ENCODE results near the gene PLCB3.
A peak's percentile ranks its signal among the peaks of the same experiment; 100 is the strongest.

The PLCB3 gene

GRCh38 chr11:64268025-64268892, 16.9 kb downstream of the PLCB3 start:
- DNase-seq (ENCODE audit: low read depth) = peak; percentile 83
- TF ChIP-seq CTCF (IDR thresholded peaks at IDR 0.05; ENCODE audit: low read length, missing control alignments) = no peak
- H3K4me3 ChIP-seq (replicated peaks; ENCODE audit: low read depth, low read length) = peak overlapping the region; percentile 67

- no peak for TF ChIP-seq CTCF (IDR thresholded peaks at IDR 0.05; ENCODE audit: low read length, missing control alignments)
- DNase-seq (ENCODE audit: low read depth) = no peak
- H3K4me3 ChIP-seq (replicated peaks; ENCODE audit: low read depth, low read length) = peak overlapping the region; percentile 67
Observed at GRCh38 chr11:64268893-64269539, 17.7 kb downstream of the PLCB3 start.

- peak; percentile 100 for DNase-seq (ENCODE audit: low read depth)
- TF ChIP-seq CTCF (IDR thresholded peaks at IDR 0.05; ENCODE audit: low read length, missing control alignments) = no peak
- peak overlapping the region; percentile 84 for H3K4me3 ChIP-seq (replicated peaks; ENCODE audit: low read depth, low read length)
Observed at GRCh38 chr11:64269540-64270220, 18.4 kb downstream of the PLCB3 start.

DNA sequence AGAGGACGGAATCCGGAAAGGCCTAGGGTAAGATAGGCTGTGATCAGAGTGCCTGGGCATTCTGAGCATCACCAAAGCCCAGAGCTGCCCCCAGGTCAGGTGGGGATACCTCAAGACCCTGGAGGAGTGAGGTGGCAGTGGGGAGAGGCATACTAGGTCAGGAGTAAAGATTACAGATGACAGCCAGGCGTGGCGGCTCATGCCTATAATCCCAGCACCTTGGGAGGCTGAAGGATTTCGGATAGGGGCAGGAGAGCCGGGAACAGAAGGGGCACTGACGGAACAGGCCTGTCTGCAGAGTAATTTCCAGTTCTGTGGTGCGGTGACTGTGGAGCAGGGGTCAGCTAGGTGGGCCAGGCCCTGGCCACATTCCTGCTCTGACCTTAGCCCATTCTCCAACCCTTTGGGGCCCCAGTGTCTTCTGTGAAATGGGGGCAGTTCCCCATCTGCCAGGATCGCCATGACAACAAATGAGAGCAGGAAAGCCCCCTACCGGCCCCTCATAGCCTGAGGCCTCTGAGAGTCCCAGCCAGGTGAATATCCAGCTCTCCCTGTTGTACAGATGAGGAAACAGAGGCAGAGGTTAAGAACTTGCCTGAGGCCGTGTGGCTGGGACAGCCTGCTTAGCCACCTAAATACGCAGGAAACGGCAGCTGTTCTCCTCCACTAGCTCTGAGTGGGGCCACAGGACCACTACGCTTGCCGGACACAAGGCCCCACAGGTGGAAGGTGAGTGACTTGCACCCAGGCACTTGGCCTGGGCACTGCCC, 23.9 kb downstream of the PLCB3 start:
- DNase-seq (ENCODE audit: low read depth) = no peak
- H3K4me3 ChIP-seq (replicated peaks; ENCODE audit: low read depth, low read length) = no peak overlapping the region
- no peak for TF ChIP-seq CTCF (IDR thresholded peaks at IDR 0.05; ENCODE audit: low read length, missing control alignments)

DNA sequence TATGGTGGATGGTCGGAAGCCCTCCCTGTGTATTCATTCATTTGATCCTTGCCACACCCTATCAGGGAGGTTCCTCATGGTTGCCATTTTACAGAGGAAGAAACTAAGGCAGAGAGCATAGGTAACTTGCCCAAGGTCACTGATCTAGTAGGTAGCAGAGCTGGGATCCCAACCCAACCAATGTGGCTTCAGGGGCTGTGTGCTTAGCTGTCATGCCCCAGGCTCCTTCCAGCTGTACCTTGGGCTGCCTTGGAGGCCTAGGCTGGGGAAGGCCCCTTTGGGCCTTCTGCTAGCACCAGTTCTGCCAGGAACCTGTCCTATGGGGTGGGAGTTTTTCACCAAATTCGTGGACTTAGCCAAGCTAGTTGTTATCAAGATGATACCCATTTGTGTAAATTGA, 24.5 kb downstream of the PLCB3 start:
- no peak for DNase-seq (ENCODE audit: low read depth)
- no peak overlapping the region for H3K4me3 ChIP-seq (replicated peaks; ENCODE audit: low read depth, low read length)
- no peak for TF ChIP-seq CTCF (IDR thresholded peaks at IDR 0.05; ENCODE audit: low read length, missing control alignments)

DNA sequence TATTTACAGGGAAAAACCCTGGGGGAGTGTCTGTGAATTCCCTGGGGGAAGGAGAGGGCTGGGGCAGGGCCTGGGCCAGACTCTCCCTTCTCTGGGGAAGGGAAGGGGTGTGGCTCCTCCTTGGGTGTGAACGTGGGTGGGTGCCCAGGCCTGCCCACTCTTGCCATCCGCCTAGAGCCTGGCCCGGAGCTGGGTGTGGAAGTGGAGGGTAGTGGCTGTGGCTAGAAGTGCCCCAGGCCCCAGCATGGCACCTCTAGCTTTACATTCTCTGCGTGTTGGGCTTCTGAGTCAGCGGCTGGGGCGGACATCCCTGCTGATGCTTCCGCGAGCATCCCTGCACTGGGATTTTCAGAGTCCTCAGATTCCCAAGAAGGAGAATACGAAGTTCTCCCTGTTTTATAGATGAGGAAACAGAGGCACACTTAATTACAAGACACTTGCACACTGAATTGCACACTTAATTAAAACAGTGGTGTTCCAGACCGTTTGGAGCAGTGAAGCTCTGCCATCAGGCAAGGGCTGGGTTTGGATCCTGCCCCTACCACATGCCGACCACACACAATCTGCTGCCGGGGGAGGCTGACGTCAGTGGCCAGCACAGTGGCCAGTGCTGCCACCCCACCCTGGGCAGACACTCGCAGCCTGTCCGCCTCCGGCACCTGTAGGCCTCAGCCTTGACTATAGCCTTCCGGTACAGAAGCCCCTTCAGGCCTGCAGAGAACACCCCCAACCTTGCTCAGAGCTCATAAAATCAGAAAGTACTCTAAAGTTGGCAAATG, 25.5 kb downstream of the PLCB3 start:
- no peak for DNase-seq (ENCODE audit: low read depth)
- H3K4me3 ChIP-seq (replicated peaks; ENCODE audit: low read depth, low read length) = no peak overlapping the region
- TF ChIP-seq CTCF (IDR thresholded peaks at IDR 0.05; ENCODE audit: low read length, missing control alignments) = no peak
